C1 segment of cervical spinal cord (tissue), 14 donors: ENCODE results near the gene SLC25A34.
"Not testable (repeated sequence)": the region's sequence is repeated elsewhere in the genome, so short reads cannot be mapped to it uniquely, and the experiment has no call there.

ENCODE experiments used
- DNase-seq, 14 donors: peaks; one replicate each; lab custom pipeline; 2025; lab: John Stamatoyannopoulos, UW

The SLC25A34 gene

DNA sequence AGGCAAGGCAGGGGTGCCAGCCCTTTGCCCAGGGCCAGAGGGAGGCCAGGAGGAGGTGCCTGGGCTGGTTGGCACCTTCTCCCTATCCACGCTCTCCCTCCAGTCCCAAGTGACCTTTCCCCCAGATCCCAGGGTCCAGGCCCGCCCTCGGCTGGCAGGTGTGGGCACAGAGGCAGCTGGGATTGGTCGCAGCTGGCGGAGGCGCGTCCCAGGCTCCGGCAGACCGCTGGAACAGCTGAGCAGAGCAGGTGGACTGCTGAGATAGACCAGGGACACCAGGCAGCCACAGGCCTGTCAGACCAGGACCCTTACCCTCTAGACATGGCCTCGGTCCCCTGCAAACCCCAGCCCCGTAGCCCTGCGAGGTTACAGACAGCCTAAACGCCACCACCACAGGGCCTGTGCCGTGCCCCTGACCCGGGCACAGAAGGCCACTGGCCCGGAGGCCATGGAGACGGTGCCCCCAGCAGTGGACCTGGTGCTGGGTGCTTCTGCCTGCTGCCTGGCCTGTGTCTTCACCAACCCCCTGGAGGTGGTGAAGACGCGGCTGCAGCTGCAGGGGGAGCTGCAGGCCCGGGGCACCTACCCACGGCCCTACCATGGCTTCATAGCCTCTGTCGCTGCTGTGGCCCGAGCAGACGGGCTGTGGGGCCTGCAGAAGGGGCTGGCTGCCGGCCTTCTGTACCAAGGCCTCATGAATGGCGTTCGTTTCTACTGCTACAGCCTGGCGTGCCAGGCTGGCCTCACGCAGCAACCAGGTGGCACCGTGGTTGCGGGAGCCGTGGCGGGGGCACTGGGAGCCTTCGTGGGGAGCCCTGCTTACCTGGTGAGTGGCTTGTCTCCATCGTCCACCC is at the start of gene SLC25A34:
TSS of gene SLC25A34 (plus strand) at position 221 of the 854 bp plus-strand sequence. CDS start at position 449, 228 bp downstream.
- DNase-seq = peak in 1 of 14 donors; percentile 31

DNA sequence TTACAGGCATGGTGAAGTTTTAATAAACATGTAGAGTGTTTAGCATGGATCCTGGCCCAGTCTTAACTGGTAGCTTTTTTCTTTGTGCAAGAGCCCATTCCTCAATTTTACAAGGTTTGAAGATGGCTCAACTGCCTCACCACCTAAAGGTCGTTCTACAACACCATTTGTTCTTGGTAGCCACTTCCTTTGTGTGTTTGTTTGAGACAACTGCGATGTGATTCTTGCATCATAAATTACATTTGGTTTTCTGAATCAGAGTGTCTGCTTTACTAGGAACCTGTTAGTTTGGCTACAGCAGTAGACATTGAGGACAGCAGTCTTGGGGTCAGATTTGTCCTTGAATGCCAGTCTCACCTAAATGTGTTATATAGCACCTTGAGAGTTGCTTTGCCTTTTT is 48.6 kb upstream of the SLC25A34 start:
- no peak for DNase-seq

DNA sequence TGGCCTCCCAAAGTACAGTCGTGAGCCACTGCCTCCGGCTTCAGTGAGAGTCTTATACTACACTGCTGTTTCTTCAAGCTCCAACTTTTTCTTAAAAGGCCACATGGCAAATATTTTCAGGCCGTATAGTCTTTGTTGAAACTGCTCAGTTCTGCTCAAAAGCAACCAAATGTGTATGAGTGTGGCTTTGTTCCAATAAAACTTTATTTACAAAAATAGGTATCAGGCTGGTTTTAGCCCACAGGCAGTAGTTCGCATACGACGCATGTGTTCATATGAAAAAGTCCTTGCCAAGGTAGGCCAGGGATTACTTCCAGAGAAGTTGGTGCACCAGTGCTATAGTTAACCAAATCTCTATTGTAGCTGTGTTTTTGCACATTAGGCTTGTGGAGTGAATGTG is 45.7 kb upstream of the SLC25A34 start:
- DNase-seq = no peak

DNA sequence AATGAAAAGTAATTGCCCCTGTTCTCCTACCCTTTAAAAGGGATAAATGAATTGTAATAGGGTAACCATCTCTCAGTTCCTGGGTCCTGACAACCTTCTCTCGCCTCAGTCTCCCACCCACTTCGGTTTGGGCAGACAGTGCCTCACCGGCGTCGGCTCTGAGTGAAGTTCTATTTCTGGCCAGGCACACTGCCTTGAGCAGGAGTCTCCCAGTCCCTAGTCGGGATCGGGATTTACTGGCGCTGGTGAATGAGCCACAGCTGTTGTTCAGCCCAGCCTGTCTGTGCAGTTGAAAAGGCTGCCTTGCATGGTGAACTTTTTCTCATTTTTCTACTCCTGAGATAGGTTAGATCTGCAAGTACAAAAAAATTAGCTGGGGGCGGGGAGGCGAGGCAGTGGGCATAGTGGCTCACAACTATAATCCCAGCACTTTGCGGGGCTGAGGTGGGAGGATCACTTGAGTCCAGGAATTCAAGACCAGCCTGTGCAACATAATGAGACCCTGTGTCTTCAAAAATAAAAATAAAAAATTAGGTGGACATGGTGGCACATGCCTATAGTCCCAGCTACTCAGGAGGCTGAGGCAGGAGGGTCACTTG is 44.5 kb upstream of the SLC25A34 start:
- DNase-seq = no peak

DNA sequence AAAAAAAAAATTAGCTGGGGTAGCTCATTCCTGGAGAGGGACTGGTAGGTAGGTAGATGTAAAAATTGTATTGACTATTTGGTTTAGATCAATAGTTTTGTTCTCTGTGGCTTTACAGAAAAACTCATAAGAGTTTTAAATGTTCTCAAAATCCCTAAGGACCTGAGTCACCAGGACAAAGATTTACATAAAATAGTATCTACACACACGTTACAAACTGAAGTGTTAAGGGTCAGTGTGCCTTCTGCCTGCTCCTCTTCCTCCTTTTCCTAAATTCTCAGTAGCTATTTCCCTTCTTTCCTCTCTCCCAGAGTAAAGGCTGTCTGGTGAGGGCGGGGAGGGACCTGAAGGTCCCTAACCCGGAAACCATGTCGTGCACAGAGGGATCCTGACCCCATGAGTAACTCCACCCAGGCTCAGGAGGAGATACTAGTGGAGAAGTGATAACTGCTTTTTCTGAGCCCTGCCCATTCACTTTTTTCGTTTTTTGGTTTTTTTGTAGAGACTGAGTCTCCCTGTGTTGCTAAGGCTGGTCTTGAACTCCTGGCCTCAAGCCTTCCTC is 43.9 kb upstream of the SLC25A34 start:
- DNase-seq = no peak

DNA sequence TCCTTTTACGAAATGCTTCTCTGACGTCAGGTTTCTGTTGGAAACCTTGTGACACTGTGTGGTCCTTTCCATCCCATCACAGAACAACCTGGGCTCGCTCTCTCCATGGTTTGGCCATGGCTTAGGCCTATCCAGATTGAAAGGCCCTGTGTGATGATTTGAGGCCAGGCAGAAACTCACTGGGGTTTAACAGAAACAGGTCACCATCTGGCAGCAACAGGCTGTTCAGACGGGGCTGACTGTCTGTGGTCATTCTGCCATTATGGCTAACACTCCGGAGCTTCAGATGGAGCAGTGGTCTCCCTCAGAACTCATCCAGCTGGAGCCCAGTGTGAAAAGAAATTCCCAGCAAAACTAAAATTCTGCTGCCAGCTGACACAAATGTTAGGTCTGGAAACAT is 42.7 kb upstream of the SLC25A34 start:
- DNase-seq = peak in 1 of 14 donors; percentile 76

DNA sequence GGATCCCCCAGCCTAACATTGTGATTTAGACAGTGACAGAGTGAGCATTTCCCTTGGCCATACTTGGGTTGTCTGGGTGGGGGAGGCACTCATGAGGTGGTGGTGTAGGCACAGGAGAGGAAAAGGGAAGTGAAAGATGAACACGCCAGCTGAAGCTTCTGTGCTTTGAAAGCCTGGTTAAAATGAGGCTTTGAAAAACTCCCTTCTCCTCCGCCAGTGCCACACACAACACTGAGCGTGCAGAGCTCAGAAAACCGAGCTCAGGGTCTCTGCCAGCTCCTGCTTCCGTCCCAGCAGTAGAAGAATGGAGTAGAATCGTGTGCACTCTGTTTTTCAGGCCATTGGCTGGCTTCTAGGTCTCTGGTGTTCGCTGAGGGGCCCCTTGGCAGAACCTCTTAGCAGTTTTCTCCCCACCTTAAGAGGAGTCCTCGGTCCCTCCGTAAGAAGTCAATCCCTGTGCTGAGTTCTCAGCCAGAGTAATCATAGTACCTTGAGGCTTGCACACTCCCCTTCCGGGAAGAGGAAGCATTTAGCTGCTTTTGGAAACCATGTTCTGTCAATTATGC is 39.0 kb upstream of the SLC25A34 start:
- DNase-seq = peak in 8 of 14 donors; percentile 21 to 68 (median 42)

DNA sequence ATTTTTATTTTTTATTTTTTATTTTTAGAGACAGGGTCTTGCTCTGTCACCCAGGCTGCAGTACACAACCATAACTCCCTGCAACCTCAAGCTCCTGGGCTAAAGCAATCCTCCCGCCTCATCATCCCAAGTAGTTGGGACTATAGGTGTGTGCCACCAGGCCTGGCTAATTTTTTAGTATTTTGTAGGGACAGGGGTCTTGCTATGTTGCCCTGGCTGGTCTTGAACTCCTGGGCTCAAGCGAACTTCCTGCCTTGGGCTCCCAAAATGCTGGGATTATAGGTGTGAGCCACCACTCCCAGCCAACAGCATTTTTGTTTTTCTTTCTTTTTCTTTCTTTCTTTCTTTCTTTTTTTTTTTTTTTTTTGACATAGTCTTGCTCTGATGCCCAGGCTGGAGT is 37.9 kb upstream of the SLC25A34 start:
- DNase-seq = no peak

DNA sequence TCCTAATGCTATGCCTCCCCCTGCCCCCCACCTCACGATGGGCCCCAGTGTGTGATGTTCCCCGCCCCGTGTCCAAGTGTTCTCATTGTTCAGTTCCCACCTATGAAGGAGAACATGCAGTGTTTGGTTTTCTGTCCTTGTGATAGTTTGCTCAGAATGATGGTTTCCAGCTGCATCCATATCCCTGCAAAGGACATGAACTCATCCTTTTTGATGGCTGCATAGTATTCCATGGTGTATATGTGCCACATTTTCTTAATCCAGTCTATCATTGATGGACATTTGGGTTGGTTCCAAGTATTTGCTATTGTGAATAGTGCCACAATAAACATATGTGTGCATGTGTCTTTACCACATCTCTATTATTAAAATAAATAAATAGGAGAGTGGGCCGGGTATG is 36.7 kb upstream of the SLC25A34 start:
- DNase-seq = not testable (repeated sequence)

DNA sequence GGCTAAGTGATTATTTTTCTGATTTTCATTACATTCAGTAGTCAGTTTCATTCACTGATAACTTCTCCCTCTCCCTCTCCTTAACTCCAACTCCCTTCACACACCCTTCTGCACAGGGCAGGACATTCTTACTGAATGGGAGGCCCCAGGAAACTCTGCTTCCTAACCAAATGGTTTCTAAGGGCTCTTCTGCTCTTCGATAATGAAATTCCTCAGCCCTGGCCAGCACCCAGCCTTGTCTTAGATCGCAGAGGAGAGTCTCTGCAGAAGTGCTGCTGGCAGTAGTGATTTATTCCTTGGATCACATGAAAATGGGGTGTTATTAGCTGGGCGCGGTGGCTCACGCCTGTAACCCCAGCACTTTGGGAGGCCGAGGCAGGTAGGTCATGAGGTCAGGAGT is 35.5 kb upstream of the SLC25A34 start:
- no peak for DNase-seq

DNA sequence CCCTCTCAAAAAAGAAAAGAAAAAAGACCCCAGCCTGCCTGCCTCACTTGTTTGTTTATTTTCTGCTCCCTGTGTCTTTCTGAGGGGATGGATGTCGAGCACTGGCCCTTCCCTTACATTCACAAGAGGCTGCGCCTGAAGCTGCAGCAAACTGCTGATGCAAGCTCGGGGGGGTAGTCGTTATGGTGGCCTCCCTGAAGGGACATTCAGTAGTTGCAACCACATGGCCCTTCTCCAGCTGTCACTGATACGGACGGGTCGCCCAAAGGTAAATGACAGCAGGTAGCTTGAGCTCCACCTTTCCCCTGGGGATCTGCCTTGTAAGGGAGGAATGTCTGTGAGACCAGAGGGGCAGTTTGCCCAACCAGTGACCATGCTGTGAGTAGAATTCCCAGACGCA is 34.3 kb upstream of the SLC25A34 start:
- DNase-seq = no peak

DNA sequence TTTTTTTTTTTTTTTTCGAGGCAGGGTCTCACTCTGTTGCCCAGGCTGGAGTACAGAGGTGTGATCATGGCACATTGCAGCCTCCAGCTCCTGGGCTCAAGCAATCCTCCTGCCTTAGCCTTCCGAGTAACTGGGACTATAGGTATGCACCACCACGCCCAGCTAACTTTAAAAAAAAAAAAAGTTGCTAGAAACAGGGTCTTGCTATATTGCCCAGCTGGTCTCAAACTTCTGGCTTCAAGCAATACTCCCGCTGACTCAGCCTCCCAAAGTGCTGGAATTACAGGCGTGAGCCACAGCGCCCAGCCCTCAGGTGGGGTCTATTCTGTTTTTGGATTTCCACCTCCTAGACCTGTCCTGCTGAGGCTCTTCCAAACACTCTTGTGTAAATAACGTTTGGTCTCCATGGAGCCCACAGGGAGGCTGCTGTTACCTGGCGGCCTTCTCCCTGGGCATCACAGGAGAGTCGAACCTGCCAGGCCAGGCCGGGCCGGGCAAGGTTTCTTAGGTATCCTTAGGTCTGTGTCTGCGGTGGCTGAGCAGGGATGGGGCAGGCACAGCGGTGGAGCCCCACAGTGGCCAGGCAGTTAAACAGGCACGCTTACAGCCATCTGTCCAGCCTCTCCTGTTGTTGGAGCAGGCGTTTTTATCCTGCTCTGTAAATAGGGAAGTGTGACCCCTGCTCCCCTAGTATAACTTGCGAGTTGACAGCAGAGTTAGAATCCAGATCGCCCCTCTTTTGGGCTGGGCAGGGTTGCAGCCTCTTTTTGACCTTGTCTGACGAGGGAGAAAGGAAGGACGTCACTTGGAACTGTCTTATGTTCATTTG is 33.1 kb upstream of the SLC25A34 start:
- peak in 3 of 14 donors; percentile 22 to 51 (median 36) for DNase-seq

DNA sequence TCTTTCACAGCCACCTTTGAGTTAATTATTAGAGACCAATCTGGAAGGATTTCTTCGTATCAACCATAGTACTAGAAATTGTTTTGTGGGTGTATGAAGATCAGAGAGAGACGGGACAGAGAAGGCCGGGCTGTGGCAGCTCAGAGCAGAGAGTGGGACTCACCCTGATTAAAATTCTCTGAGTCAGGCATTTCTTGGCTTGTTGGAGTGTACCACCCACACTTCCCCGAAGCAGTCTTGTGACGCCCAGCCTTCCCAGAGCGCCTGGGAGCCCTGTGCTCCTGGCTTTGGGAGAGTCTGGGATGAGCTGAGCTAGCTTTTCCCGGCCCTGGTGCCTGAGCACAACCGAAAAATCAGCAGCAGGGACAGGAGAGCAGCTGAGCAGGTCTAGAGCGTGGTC is 32.5 kb upstream of the SLC25A34 start:
- DNase-seq = peak in 12 of 14 donors; percentile 11 to 89 (median 61)

DNA sequence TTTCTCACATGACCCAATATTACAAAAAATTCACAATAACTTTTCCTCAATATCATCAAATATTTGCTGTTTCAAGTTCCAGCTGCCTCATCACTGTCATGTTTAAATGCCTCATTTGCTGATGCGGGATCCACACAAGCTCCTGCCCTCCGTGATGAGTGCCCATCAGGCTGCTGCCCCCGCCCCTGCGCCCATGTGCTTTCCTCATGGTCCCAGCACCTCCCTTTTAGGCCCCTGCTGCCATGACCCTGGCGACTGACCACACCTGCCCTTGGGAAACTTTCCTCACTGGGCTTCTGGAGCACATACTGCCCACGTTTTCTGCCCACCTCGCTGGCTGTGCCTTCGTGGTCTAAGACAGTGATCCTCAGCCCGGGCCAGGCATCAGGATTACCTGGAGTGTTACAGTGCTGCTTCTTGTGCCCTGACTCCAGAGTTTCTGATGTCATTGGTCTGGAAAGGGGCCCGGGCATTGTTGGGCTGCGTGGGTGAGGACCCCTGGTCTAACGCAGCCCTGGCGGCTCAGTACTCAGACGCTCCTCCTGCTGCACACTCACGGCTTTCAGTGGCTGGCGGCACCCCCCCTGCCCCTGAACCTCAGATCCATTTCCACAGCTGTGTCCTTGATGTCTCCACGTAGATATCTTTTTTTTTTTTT is 31.4 kb upstream of the SLC25A34 start:
- DNase-seq = no peak

DNA sequence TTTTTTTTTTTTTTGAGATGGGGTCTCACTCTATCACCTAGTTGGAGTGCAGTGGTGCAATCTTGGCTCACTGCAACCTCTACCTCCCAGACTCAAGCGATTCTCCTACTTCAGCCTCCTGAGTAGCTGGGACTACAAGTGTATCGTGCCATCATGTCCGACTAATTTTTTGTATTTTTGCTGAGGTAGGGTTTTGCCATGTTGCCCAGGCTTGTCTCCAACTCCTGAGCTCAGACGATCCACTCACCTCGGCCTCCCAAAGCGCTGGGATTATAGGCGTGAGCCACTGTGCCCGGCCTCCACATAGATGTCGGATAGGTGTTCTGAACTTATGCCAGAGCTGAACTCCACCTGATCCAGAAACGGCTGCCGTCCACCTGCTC is 30.9 kb upstream of the SLC25A34 start:
- DNase-seq = no peak

DNA sequence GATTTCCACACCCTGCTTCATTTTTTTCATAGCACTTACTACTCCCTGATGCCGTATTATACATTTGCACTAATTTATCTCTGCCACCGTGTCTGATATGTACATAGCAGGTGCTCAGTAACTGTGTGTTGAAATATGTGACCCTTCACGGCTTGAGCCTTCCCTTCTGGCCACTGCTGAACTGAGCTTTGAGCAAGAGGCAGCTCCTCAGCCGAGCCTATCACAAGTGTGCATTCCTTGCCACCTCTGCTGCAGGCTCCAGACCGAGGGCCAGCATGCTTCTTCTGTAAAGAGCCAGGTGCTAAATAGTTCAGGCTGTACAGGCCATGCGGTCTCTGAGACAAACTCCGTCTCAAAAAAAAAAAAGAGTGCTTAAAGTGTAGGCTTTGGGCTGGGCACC is 29.3 kb upstream of the SLC25A34 start:
- DNase-seq = no peak

DNA sequence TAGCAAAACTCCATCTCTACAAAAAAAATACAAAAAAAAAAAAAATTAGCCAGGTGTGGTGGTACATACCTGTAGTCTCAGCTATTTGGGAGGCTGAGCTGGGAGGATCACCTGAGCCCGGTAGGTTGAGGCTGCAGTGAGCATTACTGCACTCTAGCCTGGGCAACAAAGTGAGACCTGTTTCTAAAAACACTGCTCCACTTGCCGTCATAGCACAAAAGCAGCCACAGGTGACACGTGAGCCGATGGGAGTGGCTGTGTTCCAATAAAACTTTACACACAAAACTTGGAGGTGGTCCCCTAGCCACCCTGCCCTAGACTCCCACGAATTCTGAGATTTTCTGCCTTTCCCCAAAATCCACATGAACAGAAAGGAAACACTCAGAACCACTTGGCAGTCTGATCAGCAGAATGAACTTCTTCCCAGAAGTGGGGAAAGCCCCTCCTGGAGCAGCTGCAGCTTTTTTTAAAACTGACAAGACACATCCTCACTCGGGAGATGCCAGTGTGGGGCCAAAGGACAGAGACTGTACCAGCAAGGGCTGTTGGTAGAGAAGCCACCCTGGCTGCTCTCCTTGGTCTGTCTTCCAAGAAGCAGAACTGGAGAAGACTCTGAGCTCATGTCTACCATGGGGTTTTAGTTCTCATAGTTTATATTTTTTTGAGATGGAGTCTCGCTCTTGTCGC is 28.7 kb upstream of the SLC25A34 start:
- DNase-seq = peak in 1 of 14 donors; percentile 36

DNA sequence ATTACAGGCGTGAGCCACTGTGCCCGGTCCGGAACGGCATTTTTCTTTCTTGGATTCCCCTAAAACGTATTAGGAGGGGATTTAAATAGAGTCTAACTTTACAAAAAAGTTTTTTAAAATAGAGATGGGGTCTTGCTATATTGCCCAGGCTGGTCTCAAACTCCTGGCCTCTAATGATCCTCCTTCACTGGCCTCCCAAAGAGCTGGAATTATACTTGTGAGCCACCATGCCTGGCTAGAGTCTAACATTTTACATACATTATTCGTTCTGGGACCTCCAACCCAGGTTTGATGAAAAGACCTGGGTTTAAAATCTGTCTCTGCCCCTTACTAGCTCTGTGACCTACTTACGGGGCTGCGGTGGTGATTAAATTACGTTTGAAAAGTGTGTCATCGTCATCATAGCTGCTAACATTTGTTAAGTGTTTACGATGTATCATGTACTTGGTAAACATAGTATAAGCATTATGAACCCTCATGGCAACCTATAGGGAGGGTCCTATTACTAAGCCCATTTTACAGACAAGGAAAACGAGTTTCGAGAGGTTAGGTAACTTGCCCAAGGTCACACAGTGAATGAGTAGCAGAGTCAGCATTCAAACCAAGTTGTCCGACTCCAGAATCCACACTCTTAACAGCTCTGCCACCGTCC is 27.4 kb upstream of the SLC25A34 start:
- DNase-seq = no peak

DNA sequence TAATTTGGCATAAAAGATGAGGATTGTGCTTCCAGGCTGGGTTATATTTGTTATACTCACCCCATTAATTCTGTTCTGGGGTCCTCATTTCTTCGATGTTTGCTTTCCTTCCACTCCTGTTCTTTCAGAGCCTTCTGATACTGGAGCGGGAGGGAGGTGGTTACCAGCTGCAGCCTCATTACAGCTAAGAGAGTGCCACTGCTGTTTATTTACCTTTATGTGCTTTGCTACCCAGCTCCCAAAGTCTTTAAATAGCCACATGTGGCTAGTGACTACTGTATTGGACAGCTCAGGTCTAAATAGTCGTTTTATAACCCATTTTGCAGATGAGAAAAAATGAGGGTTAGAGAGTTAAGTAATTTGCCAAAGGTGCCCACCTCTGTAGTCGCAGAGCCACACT is 26.8 kb upstream of the SLC25A34 start:
- DNase-seq = no peak

DNA sequence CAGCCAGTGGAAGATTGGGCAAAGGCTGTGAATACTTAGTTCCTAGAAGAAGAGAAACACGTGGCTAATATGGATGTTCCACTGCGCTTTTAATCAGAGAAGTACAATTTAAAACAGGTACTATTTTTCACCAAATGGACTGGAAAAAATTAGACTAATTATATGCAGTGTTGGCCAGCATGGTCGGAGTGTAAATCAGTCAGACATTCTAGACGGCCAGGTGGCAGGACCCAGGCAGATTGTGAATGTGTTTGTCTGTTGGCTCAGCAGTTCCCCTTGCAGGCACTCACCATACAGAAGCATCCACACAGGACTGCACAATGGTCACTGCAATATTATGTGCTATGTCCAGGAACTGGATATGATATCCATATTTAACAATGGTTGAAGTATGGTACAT is 23.9 kb upstream of the SLC25A34 start:
- DNase-seq = peak in 1 of 14 donors; percentile 73
